T-cell (primary cell): ENCODE data around the gene CAMSAP2. TPM values are rescaled to one million over a fixed set of nuclear protein-coding genes. Genes with fewer than 3 reads are reported as not detected.
"Not testable (repeated sequence)": the region's sequence is repeated elsewhere in the genome, so short reads cannot be mapped to it uniquely, and the experiment has no call there.

Experiments used
- ATAC-seq, 4 experiments: fragments of 200-7000 bp in 3 of 4; fragments of 150-1000 bp in 1 of 4; cut with Tn5 transposase; replicated peaks in 1 of 4; 1 replicate in 3 of 4; 2 replicates in 1 of 4; pipeline ENCODE4 v1.10.0; 2021; ENCODE audit warnings: moderate library complexity in 3 of 4, mild to moderate bottlenecking in 2 of 4, moderate number of reproducible peaks in 1 of 4
- CTCF ChIA-PET, 2 donors: fragments of 300-600 bp; sonication (Branson Sonifier 250); formaldehyde crosslinking; loops; one replicate each; lab custom pipeline; 2022; ENCODE audit warnings: antibody characterized with exemption in 2 of 2; lab: Charles Lee
- POLR2A ChIA-PET, 2 donors: fragments of 300-600 bp; sonication (Branson Sonifier 250); formaldehyde crosslinking; loops; one replicate each; lab custom pipeline; 2022; ENCODE audit warnings: antibody characterized with exemption in 2 of 2; lab: Charles Lee
- DNase-seq, 35 experiments: peaks; one replicate each; pipeline versions ENCODE4 v3.0.0 to v3.0.0-alpha.2; 2013 to 2023
- H3K27ac ChIP-seq: one replicate; pipeline ENCODE4 v1.5.1; 2013; ENCODE audit warnings: low read length
- H3K27me3 ChIP-seq, 2 experiments: replicated peaks in 1 of 2; 1 replicate in 1 of 2; 2 replicates in 1 of 2; pipeline versions ENCODE4 v1.6.1 to v1.7.0; 2013; ENCODE audit warnings: low read length in 1 of 2, mixed read lengths in 1 of 2; ENCODE audit not compliant: control insufficient read depth in 2 of 2, insufficient read depth in 2 of 2; ENCODE audit errors: extremely low read depth in 1 of 2
- H3K36me3 ChIP-seq, 2 donors: 1 replicate in 1 of 2; 2 replicates in 1 of 2; pipeline versions ENCODE4 v1.6.1 to v1.7.0; 2013; ENCODE audit warnings: low read length in 1 of 2; ENCODE audit not compliant: control insufficient read depth in 2 of 2, insufficient read depth in 1 of 2; ENCODE audit errors: extremely low read depth in 1 of 2
- H3K4me1 ChIP-seq, 2 experiments: 1 replicate in 1 of 2; 2 replicates in 1 of 2; pipeline versions ENCODE4 v1.6.1 to v1.7.0; 2013; ENCODE audit warnings: low read length in 2 of 2, mixed read lengths in 1 of 2; ENCODE audit not compliant: insufficient read depth in 2 of 2, control insufficient read depth in 1 of 2; ENCODE audit errors: extremely low read depth in 1 of 2
- H3K4me3 ChIP-seq, 2 donors: 1 replicate in 1 of 2; 2 replicates in 1 of 2; pipeline versions ENCODE4 v1.5.1 to v1.7.0; 2013; ENCODE audit warnings: mild to moderate bottlenecking in 2 of 2, low read length in 1 of 2, moderate library complexity in 1 of 2; ENCODE audit not compliant: control insufficient read depth in 1 of 2; ENCODE audit errors: extremely low read depth in 1 of 2
- H3K9me3 ChIP-seq: 2 replicates; pipeline ENCODE4 v1.7.0; 2013
- H3K27ac Mint-ChIP-seq, 2 donors: one replicate each; pipeline ENCODE4 v1.8.0; 2020 to 2021; ENCODE audit warnings: mild to moderate bottlenecking in 2 of 2, mixed read lengths in 2 of 2
- H3K27me3 Mint-ChIP-seq, 2 donors: one replicate each; pipeline ENCODE4 v1.8.0; 2021 to 2022; ENCODE audit warnings: mixed read lengths in 2 of 2
- H3K36me3 Mint-ChIP-seq: one replicate; pipeline ENCODE4 v1.8.0; 2021; ENCODE audit warnings: mixed read lengths
- H3K4me1 Mint-ChIP-seq, 3 donors: one replicate each; pipeline ENCODE4 v1.8.0; 2020 to 2022; ENCODE audit warnings: mixed read lengths in 3 of 3, mild to moderate bottlenecking in 1 of 3
- H3K4me3 Mint-ChIP-seq, 3 donors: one replicate each; pipeline ENCODE4 v1.8.0; 2020 to 2022; ENCODE audit warnings: mild to moderate bottlenecking in 3 of 3, mixed read lengths in 3 of 3, moderate library complexity in 3 of 3
- H3K9me3 Mint-ChIP-seq, 3 donors: one replicate each; pipeline ENCODE4 v1.8.0; 2020 to 2022; ENCODE audit warnings: mixed read lengths in 3 of 3
- WGBS: methylation state at CpG from one replicate; pipeline ENCODE4 v1.1.5; 2013; ENCODE audit warnings: missing lambda C conversion rate; ENCODE audit not compliant: insufficient coverage; 5-methylcytosine and 5-hydroxymethylcytosine counted together
- total RNA-seq, 35 experiments: library from RNA in 6 of 35; stranded (reverse) in 6 of 35; fragments of 120-200 nt in 1 of 35; gene quantifications; one replicate each; pipeline versions ENCODE4 v1.2.1 to v1.2.4 and lab custom pipeline; 2013 to 2026

CAMSAP2 gene
- total RNA-seq, 5 donors from 2014 or later (not counting 1 experiment from before 2014, with no cell fraction given): 4.6 to 9.1 (median 5.2) TPM

DNA sequence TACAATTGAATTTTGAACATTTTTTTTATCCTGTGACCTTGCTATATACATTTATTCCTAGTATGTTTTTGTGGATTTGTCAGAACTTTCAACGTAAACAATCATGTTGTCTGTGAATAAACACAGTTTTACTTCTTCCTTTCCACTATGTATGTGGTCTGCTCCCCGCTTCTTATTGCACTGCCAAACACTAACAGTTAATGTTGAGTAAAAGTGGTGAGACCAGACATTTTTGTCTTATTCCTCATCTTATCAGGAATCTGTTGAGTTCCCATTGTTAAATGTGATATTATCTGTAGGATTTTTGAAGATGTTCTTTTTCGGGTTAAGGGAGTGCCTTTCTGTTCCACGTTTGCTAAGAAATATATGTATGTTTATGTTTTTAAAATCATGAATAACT, 45.9 kb downstream of the CAMSAP2 start:
- Histone ChIP-seq H3K4me3 (no peak overlapping the region), H3K9me3 (peaks cover 2% of the 10 kb centered on the region), H3K27me3 (no peaks in the 10 kb centered on the region), H3K36me3 (no peaks in the 10 kb centered on the region), H3K4me1 (no peaks in the 10 kb centered on the region), H3K27ac (no peak overlapping the region)
- POLR2A ChIA-PET: no interaction called here
- peaks cover 0 to 1% (median 0%) of the 10 kb centered on the region in 3 donors for H3K4me1 Mint-ChIP-seq
- WGBS: no CpG with 5 or more reads among the region's 4 CpGs
- CTCF ChIA-PET: no interaction called here
- H3K27me3 Mint-ChIP-seq: no peaks in the 10 kb centered on the region
- peaks cover 28% of the 10 kb centered on the region for H3K36me3 Mint-ChIP-seq
- H3K4me3 Mint-ChIP-seq: no peak overlapping the region
- DNase-seq (no peak), ATAC-seq (no peak)
- no peak overlapping the region for H3K27ac Mint-ChIP-seq
- peaks cover 0 to 3% (median 3%) of the 10 kb centered on the region in 3 donors for H3K9me3 Mint-ChIP-seq

DNA sequence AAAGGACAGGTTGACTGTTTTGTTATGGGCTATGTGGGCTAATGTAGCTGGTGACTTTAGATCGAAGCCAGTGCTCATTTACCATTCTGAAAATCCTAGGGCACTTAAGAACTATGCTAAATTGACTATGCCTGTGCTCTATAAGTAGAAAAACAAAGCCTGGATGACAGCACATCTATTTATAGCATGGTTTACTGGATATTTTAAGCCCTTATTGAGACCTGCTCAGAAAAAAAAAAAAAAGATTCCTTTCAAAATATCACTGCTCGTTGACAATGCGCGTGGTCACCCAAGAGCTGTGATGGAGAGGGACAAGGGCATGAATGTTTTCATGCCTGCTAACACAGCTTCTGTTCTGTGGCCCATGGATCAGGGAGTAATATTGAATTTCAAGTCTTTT, 48.1 kb downstream of the CAMSAP2 start:
- POLR2A ChIA-PET: no interaction called here
- H3K36me3 ChIP-seq: no peaks in the 10 kb centered on the region
- WGBS: no CpG with 5 or more reads among the region's 4 CpGs
- ATAC-seq: no peak
- H3K27me3 ChIP-seq: no peaks in the 10 kb centered on the region
- H3K27ac Mint-ChIP-seq: no peak overlapping the region
- peaks cover 2% of the 10 kb centered on the region for H3K9me3 ChIP-seq
- H3K27ac ChIP-seq: no peak overlapping the region
- peaks cover 30% of the 10 kb centered on the region for H3K36me3 Mint-ChIP-seq
- H3K9me3 Mint-ChIP-seq: peaks cover 0 to 3% (median 3%) of the 10 kb centered on the region in 3 donors
- no peaks in the 10 kb centered on the region for H3K27me3 Mint-ChIP-seq
- H3K4me3 ChIP-seq: no peak overlapping the region
- DNase-seq: no peak
- H3K4me1 Mint-ChIP-seq: no peaks in the 10 kb centered on the region
- H3K4me1 ChIP-seq: no peaks in the 10 kb centered on the region
- H3K4me3 Mint-ChIP-seq: no peak overlapping the region
- CTCF ChIA-PET: interaction anchor here in 1 of 2 donors (1.0 kb wide), 1 partner anchor 12 kb away, joined by 6 read pairs; no protein-coding TSS in a partner anchor

DNA sequence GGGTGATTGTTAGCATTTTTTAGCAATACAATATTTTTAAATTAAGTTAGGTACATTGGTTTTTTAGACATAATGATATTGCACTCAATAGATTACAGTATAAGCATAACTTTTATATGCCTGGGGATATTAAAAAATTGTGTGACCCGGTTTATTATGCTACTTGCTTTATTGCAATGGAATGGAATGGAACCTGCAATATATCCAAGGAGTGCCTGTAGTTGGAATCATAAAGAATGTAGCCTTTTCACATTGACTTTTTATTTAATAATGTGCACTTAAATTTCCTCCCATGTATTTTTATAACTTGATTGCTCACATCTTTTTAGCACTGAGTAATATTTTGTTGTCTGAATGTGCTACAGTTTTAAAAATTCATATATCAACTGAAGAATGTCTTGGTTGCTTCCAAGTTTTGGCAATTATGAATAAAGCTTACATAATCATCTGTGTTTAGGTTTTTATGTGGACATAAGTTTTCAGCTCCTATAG, 49.2 kb downstream of the CAMSAP2 start:
- no peak overlapping the region for H3K27ac Mint-ChIP-seq
- H3K27ac ChIP-seq: no peak overlapping the region
- H3K4me3 Mint-ChIP-seq: no peak overlapping the region
- peaks cover 0 to 8% (median under 1%) of the 10 kb centered on the region in 3 donors for H3K9me3 Mint-ChIP-seq
- no peak for DNase-seq
- no CpG with 5 or more reads among the region's 1 CpG for WGBS
- no peak for ATAC-seq
- no peaks in the 10 kb centered on the region for H3K27me3 ChIP-seq
- no peaks in the 10 kb centered on the region for H3K27me3 Mint-ChIP-seq
- H3K9me3 ChIP-seq: no peaks in the 10 kb centered on the region
- ChIA-PET POLR2A (no interaction called here), CTCF (interaction anchor here in 1 of 2 donors (0.6 kb wide), 1 partner anchor 166 kb away, joined by 5 read pairs; no protein-coding TSS in a partner anchor)
- H3K4me1 Mint-ChIP-seq: no peaks in the 10 kb centered on the region
- no peaks in the 10 kb centered on the region for H3K36me3 ChIP-seq
- no peak overlapping the region for H3K4me3 ChIP-seq
- peaks cover 25% of the 10 kb centered on the region for H3K36me3 Mint-ChIP-seq
- H3K4me1 ChIP-seq: no peaks in the 10 kb centered on the region

DNA sequence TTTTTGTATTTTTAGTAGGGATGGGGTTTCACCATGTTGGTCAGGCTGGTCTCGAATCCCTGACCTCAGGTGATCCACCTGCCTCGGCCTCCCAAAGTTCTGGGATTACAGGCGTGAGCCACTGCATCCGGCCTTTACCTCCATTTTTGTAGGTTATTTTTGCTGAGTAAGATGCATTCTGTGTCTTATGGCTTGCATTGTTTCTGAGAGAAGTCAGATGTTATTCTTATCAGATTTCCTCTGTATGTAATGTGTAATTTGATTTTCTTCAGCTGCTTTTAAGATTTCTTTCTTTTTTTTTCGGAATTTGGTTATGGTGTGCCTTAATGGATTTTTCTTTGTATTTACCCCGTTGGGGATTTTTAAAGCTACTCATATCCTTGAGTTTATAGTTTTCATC, 52.3 kb downstream of the CAMSAP2 start:
- H3K4me1 ChIP-seq, POLR2A ChIA-PET, ATAC-seq, H3K36me3 ChIP-seq, H3K4me1 Mint-ChIP-seq, H3K27ac ChIP-seq, H3K27me3 Mint-ChIP-seq, H3K4me3 Mint-ChIP-seq, H3K27me3 ChIP-seq, DNase-seq, H3K27ac Mint-ChIP-seq, H3K4me3 ChIP-seq, H3K9me3 Mint-ChIP-seq, H3K9me3 ChIP-seq: not testable (repeated sequence)
- WGBS: 91% methylated on average over 4 of the region's 6 CpGs
- H3K36me3 Mint-ChIP-seq: peaks cover 13% of the 10 kb centered on the region
- CTCF ChIA-PET: interaction anchor here (0.6 to 1.2 kb wide), 2 partner anchors 169 to 202 kb away, joined by 3 read pairs; no protein-coding TSS in a partner anchor

DNA sequence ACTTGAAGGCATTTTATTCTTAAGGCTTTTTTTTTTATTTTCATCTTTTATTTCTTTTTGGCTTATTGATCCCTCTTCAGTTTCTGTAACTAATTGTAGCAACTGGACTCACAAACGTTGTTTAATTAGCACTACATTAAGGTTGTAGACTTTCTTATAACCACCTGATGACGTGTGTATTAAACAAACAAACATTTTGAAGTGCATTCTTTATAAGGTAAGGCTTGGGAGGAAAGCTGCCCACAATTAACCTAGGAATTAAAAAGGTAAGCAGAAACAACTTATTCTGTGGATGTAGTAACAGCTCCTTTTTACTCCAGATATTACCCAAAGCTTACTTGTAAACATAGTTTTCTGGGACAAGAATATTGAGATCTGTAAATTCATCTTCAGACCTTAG, 55.0 kb downstream of the CAMSAP2 start:
- Mint-ChIP-seq H3K4me1 (no peaks in the 10 kb centered on the region), H3K4me3 (no peak overlapping the region), H3K27ac (no peak overlapping the region), H3K27me3 (no peaks in the 10 kb centered on the region), H3K9me3 (peaks cover 0 to 6% (median 0%) of the 10 kb centered on the region in 3 donors), H3K36me3 (peaks cover 9% of the 10 kb centered on the region)
- Histone ChIP-seq H3K36me3 (no peaks in the 10 kb centered on the region), H3K27me3 (no peaks in the 10 kb centered on the region), H3K27ac (no peak overlapping the region), H3K4me3 (no peak overlapping the region), H3K4me1 (no peaks in the 10 kb centered on the region), H3K9me3 (no peaks in the 10 kb centered on the region)
- CTCF ChIA-PET: interaction anchor here in 1 of 2 donors (1.1 kb wide), 1 partner anchor 171 kb away, joined by 5 read pairs; no protein-coding TSS in a partner anchor
- ATAC-seq: no peak
- WGBS: no CpG with 5 or more reads among the region's 2 CpGs
- no peak for DNase-seq
- POLR2A ChIA-PET: interaction anchor here in 1 of 2 donors (0.5 kb wide), 1 partner anchor 163 kb away, joined by 3 read pairs; no protein-coding TSS in a partner anchor

DNA sequence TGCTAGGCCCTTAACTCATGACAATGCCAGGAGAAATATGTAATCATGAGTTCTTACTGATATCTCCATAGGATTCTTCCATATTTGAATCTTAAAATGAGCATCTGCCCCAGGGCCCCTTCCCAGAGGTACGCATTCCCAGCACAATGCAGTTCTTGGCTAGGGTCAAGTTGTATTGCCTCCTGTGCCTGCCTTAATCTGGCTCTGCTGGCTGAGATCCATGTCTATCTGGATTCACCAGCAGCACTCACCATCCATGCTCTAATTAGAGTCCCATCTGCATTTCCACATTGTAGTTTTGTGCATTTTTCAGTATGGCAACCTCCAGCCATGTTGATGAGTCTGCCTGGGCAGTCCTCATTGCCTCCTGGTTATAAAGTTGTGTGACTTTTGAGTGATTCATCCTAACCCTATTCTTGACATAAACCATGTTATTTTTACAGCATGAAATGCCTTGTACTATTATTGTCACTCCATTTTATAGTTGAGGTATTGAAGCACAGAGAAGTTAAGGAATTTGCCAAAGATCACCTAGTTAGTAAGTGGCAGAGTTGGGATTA, 55.9 kb downstream of the CAMSAP2 start:
- no peak overlapping the region for H3K4me3 ChIP-seq
- POLR2A ChIA-PET: no interaction called here
- Mint-ChIP-seq H3K9me3 (peaks cover 0 to 6% (median 0%) of the 10 kb centered on the region in 3 donors), H3K4me1 (no peaks in the 10 kb centered on the region), H3K27ac (no peak overlapping the region), H3K36me3 (peaks cover 9% of the 10 kb centered on the region), H3K4me3 (no peak overlapping the region), H3K27me3 (no peaks in the 10 kb centered on the region)
- no peak for DNase-seq
- CTCF ChIA-PET: interaction anchor here in 1 of 2 donors (1.1 kb wide), 2 partner anchors 172 to 173 kb away, joined by 5 read pairs; no protein-coding TSS in a partner anchor
- no peak for ATAC-seq
- H3K36me3 ChIP-seq: no peaks in the 10 kb centered on the region
- H3K27ac ChIP-seq: no peak overlapping the region
- H3K4me1 ChIP-seq: no peaks in the 10 kb centered on the region
- no peaks in the 10 kb centered on the region for H3K9me3 ChIP-seq
- H3K27me3 ChIP-seq: no peaks in the 10 kb centered on the region
- 91% methylated on average over 1 of the region's 1 CpG for whole genome bisulfite sequencing
